HCEC 1CT (cell line): ENCODE data around the gene HTR3A.

Experiments
- DNase-seq: peaks from one replicate; pipeline ENCODE4 v3.0.0-alpha.2; 2017

The HTR3A gene

DNA sequence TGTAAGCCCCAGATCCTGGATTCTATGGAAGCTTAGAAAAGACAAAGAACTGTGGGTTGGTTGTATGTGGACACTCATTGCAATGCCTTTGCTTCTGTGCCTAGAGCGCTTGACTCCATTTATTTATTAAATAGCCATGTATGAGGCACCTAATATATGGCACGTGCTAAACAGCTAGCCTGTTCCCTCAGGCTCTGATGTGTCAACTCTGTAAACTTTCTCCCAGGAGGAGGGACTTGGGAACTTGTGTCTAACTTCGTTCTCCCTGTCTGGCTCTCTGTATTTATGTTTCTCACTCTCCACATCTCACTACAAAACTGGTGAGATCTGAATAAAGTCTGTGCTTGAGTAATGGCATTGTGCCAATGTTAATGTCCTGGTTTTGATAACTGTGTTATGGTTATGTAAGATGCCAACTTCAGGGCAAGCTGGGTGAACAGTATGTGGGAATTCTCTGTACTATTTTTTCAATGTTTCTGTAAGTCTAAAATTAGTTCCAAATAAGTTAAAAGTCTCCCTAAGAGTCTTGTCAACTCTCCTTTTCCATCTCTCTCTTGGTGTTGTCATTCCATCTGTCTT is 50.5 kb downstream of the HTR3A start:
- no peak for DNase-seq

GRCh38 chr11:114026355-114026754 is 51.4 kb downstream of the HTR3A start:
- peak; percentile 26 for DNase-seq

- DNase-seq, result no peak
These were observed 52.5 kb downstream of the HTR3A start for GRCh38 chr11:114027391-114027790.

- no peak for DNase-seq
These were observed 53.0 kb downstream of the HTR3A start for GRCh38 chr11:114027926-114028325.

- DNase-seq, result no peak
These were observed 56.5 kb downstream of the HTR3A start for GRCh38 chr11:114031246-114031966.

- no peak for DNase-seq
These were observed 57.0 kb downstream of the HTR3A start for GRCh38 chr11:114031967-114032320.

GRCh38 chr11:114033066-114033465 is 58.2 kb downstream of the HTR3A start:
- no peak for DNase-seq

DNA sequence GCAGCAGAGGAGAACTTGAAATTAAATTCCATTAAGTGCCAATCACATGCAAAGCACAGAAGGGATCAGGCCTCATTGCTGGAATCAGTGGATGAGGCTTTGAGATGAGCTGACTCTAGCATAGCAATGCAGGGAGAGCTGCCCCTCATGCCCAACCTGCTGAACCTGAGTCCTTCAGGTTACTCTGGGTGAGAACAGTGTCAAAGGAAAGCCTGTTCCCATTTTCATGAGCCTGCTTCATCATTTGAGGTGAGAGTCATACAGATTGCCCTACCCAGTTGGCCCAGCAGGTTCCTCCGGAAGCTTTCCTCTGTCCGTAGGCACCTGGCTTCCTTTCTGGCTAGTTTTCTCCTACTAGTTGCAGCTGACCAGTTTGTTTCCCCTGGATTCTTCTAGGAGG is 58.7 kb downstream of the HTR3A start:
- no peak for DNase-seq

DNA sequence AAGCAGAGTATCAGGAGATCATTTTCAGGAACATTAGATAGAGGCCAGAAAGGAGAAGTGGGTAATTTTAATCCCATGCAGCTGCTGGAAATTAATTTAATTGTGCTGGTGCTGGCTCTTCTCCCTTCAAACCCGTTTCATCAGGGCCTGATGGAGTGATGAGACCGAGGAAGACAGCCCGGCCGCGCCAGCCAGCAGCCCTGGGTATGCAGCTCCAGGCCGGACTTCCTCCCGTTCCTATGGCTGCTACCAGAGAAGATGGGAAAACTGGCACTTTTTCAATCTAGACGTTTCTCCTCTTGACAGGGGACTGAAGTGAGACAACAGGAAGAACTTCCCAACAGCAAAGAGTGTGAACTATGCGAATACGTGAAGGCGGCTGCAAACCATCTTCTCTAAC is 60.0 kb downstream of the HTR3A start:
- DNase-seq, result no peak

GRCh38 chr11:114036147-114036811 is 61.4 kb downstream of the HTR3A start:
- peak; percentile 82 for DNase-seq

- no peak for DNase-seq
These were observed 62.0 kb downstream of the HTR3A start for GRCh38 chr11:114036958-114037357.

- DNase-seq, result no peak
These were observed 64.6 kb downstream of the HTR3A start for GRCh38 chr11:114039551-114039950.
